Measurements from ENCODE around the gene HSPBP1.
"Not testable (repeated sequence)": the region's sequence is repeated elsewhere in the genome, so short reads cannot be mapped to it uniquely, and the experiment has no call there.

The HSPBP1 gene

GRCh38 chr19:55231391-55232285, 48.3 kb downstream of the HSPBP1 start:
- DNase-seq: no peak

- DNase-seq: no peak
These were observed 49.1 kb downstream of the HSPBP1 start for GRCh38 chr19:55230780-55231179.

- DNase-seq: no peak
These were observed 49.6 kb downstream of the HSPBP1 start for GRCh38 chr19:55230329-55230728.

- DNase-seq: no peak
These were observed 50.1 kb downstream of the HSPBP1 start for GRCh38 chr19:55229789-55230182.

GRCh38 chr19:55229145-55229788, 50.6 kb downstream of the HSPBP1 start:
- DNase-seq: no peak

GRCh38 chr19:55228403-55229031, 51.4 kb downstream of the HSPBP1 start, which contains the start of gene TMEM86B:
Gene TMEM86B, minus strand, starts transcription at chr19:55228763. Its CDS starts 22 bp downstream, at chr19:55228741.
- DNase-seq: no peak

- no peak for DNase-seq
These were observed 51.9 kb downstream of the HSPBP1 start for GRCh38 chr19:55228015-55228391.

- no peak for DNase-seq
These were observed 52.5 kb downstream of the HSPBP1 start for GRCh38 chr19:55227241-55228014.

GRCh38 chr19:55226788-55227187, 53.1 kb downstream of the HSPBP1 start:
- DNase-seq: no peak

- no peak for DNase-seq
These were observed 53.6 kb downstream of the HSPBP1 start for GRCh38 chr19:55226273-55226672.

- DNase-seq: no peak
These were observed 54.4 kb downstream of the HSPBP1 start for GRCh38 chr19:55225415-55225958.

GRCh38 chr19:55224679-55225414, 55.1 kb downstream of the HSPBP1 start:
- not testable (repeated sequence) for DNase-seq

- DNase-seq: no peak
These were observed 55.8 kb downstream of the HSPBP1 start for GRCh38 chr19:55224038-55224665.

- DNase-seq: no peak
These were observed 56.4 kb downstream of the HSPBP1 start for GRCh38 chr19:55223291-55224037.

GRCh38 chr19:55220525-55220924, 59.4 kb downstream of the HSPBP1 start:
- no peak for DNase-seq

GRCh38 chr19:55216461-55217198, 63.3 kb downstream of the HSPBP1 start:
- DNase-seq: peak; percentile 88

- DNase-seq: no peak
These were observed 66.4 kb downstream of the HSPBP1 start for GRCh38 chr19:55213547-55213946.

- DNase-seq: no peak
These were observed 67.5 kb downstream of the HSPBP1 start for GRCh38 chr19:55212447-55212846.
